Measurements from ENCODE around the gene GYG1.
A peak's percentile ranks its signal among the peaks of the same experiment; 100 is the strongest.

GYG1 gene

DNA sequence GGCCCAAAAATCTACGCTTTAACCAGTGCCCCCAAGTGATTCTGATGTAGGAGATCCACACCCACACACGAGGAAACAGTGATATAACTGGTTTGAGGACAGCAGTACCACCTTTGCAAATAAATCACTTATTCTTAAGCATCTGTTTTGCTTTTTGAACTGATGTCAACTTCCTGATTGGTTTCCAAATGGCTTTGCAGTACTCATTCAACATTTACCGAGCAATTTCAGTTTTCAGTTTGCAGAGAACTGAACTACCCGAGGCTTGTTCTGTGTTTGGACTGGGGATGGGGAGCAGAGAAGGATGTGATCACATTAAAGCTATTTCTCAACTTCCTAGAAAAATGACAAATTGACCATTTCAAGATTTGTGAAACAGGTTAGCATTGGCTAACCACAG is 1.1 kb upstream of the GYG1 start:
- DNase-seq (ENCODE audit: low read depth) = no peak

- DNase-seq (ENCODE audit: low read depth) = peak; percentile 20
Measured at GRCh38 chr3:148992027-148992634, 791 bp downstream of the GYG1 start.

GRCh38 chr3:148992635-148993255 is 1.4 kb downstream of the GYG1 start:
- no peak for DNase-seq (ENCODE audit: low read depth)

- no peak for DNase-seq (ENCODE audit: low read depth)
Measured at GRCh38 chr3:148997623-148998022, 6.3 kb downstream of the GYG1 start.

- DNase-seq (ENCODE audit: low read depth) = no peak
Measured at GRCh38 chr3:148998297-148998696, 7.0 kb downstream of the GYG1 start.

DNA sequence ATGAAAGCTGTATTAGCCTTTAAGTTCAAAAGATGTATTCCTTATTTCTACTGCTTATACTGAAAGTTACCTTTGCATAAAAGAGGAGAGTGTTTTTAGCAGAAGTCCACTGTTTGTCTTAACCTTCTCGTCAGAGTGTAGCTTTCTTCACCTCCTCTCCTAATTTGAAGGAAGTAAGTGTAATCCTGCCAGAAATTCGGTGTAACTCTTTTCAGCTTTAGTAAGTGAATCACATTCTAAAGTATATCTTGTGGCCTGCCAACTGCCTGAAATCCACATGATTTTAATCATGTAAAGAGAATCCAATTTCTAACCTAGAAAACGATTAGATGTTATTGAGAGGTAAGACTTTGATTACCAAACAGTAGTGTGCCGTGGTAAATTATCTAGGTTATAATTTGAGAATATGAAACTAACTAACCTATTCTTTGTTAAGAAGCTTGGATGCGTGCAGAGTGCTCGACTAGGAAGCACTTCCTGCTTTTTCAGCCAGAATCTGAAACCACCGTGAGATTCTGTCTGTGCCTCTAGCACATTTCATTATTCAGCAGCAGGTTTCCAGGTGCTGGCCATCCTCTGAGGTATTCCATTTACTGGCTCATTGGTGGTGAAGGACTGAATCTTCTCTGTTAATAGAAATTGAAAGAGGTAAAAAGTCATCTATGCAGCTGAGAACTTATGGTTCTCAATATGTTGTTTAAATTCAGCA is 7.5 kb downstream of the GYG1 start:
- DNase-seq (ENCODE audit: low read depth) = no peak

DNA sequence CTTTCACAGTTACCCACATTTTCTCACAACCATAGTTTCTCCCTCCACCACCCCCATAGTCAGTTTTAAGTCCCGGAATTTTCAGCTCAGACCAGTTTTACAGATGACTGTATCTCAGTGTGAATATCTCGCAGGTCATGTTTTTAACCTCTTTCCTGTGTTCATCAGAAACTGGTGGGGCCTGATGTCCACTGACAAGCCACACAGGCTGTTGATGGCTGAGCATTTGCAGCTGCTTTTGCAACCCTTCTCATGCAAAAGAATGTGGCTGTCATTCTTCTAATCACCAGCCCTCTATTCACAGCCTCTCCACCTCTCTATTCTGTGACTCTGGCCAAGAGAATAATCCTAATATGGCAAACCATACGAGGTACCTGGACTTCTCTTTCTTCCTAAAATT is 8.5 kb downstream of the GYG1 start:
- no peak for DNase-seq (ENCODE audit: low read depth)

- DNase-seq (ENCODE audit: low read depth) = no peak
Measured at GRCh38 chr3:149000206-149000745, 8.9 kb downstream of the GYG1 start.

- no peak for DNase-seq (ENCODE audit: low read depth)
Measured at GRCh38 chr3:149001727-149002126, 10.4 kb downstream of the GYG1 start.

DNA sequence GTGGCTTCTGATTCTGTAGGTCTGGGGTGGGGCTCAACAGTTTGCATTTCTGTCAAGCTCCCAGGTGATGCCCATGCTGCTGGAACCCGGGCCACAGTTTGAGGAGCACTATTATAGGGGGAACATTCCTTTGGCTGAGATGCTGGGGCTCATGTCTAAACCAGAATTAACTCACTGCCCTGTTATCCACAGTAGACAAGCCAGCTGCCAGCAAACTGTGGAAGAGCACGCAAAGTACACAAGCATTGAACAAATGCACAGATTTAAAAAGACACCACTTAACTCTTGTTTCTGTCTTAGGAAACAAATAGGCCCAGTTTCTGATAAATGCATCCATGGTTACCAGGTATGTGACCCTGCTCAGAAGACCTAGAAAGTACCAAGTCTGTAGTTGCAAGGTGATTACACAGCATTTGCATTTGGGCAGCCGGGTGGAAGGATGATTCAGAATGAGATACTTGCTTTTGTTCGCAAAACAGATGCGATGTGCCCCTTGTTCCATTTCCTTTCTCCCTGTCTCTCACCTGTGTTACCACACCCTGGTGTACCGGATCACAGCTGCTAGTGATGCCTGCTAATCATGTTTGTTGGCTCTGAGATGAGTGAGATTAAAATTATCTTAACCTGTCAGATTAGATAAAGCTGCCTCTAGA is 12.4 kb downstream of the GYG1 start:
- no peak for DNase-seq (ENCODE audit: low read depth)

DNA sequence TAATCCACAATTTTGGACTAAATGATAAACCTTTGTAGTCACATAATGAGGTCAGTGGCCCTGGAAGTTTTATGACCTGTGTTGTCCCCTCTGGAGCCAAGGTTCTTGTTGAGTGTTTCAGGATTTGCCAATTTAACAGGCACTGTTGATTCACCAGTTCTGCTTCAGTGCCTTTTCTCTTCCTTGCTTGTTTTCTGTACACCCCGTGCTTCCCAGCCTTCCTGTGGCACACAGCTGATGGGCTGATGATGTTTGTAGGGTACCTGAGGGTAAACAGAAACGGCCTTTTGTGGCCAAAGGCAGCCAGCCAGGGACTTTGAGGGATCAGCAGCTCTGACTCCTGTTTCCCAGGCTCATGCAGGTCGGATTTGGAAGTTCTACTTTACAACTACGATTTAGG is 13.3 kb downstream of the GYG1 start:
- no peak for DNase-seq (ENCODE audit: low read depth)

- no peak for DNase-seq (ENCODE audit: low read depth)
Measured at GRCh38 chr3:149005416-149005815, 14.1 kb downstream of the GYG1 start.

GRCh38 chr3:149007567-149008257 is 16.4 kb downstream of the GYG1 start:
- no peak for DNase-seq (ENCODE audit: low read depth)

- DNase-seq (ENCODE audit: low read depth) = no peak
Measured at GRCh38 chr3:149009732-149010131, 18.4 kb downstream of the GYG1 start.

DNA sequence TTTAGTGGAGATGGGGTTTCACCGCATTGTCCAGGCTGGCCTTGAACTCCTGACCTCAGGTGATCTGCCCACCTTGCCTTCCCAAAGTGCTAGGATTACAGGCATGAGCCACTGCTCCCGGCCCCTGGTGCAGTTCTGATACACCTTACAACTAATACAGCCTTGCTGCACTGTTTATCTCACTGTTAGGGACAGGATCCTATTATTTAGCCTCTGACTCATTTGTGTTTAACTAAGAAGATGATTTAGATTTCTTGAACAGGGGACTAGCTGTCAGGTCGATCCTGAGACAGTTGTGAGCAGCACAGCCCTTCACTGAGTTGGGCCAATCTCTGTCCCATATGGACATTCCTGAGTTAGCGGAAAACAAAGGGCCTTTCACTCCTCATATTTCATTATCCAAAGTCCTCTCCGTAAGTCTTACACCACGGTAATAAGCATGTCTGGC is 19.2 kb downstream of the GYG1 start:
- no peak for DNase-seq (ENCODE audit: low read depth)

DNA sequence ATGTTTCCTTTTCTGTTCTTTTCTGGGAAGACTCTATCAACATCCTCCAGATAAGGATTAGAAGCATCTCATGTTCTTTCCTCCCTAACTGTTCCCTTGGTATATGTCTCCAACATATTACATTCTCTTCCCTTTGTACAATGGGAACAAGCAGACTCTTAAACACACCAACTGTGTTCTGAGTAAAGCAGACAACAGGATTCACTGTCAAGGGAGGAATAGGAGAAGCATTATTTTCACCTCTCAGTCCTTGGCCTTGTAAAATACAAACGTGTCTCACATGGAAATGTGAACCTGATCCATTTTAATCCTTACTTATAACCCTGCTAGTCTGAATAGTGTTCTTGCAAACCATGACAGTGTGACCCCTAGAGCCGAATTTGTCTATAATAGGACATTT is 19.6 kb downstream of the GYG1 start:
- DNase-seq (ENCODE audit: low read depth) = no peak

GRCh38 chr3:149011676-149012075 is 20.3 kb downstream of the GYG1 start:
- DNase-seq (ENCODE audit: low read depth) = no peak

- no peak for DNase-seq (ENCODE audit: low read depth)
Measured at GRCh38 chr3:149013726-149014125, 22.4 kb downstream of the GYG1 start.

DNA sequence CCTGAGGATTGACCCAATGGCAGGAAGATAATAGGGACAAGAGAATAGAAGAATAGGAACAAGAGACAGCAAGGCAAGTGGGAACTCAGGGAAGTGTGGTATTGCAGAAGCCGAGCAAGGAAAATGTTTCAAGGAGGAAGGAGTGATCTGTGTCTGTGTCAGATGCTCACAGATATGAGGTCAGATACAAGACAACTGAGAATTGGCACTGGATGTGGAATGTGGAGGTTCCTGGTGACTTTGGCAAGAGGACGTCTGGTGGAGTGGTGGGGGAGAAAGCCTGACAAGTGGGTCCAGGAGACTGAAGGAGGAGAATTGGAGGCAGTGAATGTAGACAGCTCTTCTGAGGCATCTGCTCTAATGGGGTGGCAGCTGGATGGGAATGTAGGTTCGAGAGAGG is 24.1 kb downstream of the GYG1 start:
- DNase-seq (ENCODE audit: low read depth) = no peak

- DNase-seq (ENCODE audit: low read depth) = no peak
Measured at GRCh38 chr3:149016242-149016641, 24.9 kb downstream of the GYG1 start.

DNA sequence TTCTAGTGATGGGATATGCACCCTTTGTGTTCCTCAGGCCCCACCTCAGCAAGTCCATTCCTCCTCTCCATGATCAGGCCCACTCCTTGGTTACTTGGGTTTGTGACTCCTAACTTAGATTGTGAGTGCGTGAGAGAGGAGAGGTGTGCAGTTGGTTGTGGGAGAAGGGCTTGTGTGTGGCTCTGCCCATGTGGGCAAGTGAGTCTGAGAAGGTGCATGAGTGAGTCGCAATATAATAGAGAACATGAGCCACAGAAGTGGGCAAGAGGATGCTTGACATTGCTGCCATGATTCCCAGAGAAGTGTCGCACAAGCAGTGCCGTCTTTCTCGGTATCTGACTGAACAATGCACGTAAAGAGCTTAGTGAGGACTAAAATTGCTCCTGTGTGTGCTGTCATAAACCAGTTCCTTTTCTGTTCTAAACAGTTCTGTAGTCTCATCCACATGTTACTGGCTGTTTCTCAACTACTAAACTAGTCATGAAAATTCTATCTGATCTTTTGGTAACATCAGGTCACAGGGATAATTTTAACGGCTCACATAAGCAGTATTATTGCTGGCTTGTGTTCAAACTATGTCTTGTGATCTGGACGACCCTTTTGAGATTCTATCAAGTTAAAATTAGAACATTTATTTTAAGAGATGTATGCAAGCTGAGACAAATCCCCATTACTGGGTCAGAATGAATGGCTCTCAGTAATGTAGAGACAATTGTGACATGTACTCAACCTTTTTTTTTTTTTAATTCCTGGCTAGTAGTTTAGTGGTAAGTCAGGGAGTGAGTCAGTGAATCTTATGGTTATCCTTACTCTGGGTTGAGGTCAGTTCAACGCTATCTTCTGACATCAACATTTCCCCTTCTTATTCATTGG is 25.6 kb downstream of the GYG1 start:
- DNase-seq (ENCODE audit: low read depth) = no peak

All from activated T-cell treated with anti-CD3 and anti-CD28 coated beads for 48 hours (primary cell).